Measurements from ENCODE around the gene CBX3.

DNA sequence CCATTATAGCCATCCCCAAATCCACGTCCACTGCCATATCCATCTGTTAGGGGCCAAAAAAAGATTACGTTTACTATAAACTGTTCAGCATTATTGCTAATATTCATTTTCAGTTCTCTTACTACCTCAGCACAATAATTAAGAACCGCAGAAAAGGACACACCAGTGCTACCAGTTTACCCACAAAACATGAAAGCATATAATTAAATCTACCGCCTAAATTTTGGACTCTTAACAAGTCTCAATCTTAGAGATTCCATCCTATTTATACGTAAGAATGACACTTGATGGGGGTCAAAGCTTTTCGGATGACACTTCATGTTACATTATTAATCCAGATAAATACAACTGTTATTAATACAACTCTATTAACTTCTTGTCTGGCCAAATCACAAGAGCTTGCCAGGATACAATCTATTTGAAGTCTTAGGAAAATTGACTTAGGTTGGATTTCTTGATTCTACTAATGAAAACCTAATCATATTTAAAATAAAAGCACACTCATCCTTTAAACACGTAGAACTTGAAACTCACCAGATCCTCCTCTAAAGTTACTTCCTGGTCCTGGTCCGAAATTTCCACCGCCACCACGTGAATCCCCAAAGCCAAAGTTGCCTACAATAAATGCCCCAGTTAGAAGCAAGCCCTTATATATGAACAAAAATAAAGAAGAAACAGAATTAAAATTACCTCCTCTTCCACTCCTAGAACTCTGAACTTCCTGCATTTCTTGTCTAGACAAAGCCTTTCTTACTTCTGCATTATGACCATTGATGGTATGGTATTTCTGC, 5.5 kb upstream of the CBX3 start:
- TF ChIP-seq, protein P1, sequence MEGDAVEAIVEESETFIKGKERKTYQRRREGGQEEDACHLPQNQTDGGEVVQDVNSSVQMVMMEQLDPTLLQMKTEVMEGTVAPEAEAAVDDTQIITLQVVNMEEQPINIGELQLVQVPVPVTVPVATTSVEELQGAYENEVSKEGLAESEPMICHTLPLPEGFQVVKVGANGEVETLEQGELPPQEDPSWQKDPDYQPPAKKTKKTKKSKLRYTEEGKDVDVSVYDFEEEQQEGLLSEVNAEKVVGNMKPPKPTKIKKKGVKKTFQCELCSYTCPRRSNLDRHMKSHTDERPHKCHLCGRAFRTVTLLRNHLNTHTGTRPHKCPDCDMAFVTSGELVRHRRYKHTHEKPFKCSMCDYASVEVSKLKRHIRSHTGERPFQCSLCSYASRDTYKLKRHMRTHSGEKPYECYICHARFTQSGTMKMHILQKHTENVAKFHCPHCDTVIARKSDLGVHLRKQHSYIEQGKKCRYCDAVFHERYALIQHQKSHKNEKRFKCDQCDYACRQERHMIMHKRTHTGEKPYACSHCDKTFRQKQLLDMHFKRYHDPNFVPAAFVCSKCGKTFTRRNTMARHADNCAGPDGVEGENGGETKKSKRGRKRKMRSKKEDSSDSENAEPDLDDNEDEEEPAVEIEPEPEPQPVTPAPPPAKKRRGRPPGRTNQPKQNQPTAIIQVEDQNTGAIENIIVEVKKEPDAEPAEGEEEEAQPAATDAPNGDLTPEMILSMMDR (IDR thresholded peaks at IDR 0.05): no peak
- no peak for TF ChIP-seq POLR2A (IDR thresholded peaks at IDR 0.05)

Measured in heart left ventricle (tissue), 13 donors.